B cell (primary cell): ENCODE measurements around the gene ASTN2. TPM values are rescaled to one million over a fixed set of nuclear protein-coding genes. Genes with fewer than 3 reads are reported as not detected.

Experiments
- ATAC-seq: fragments of 200-7000 bp; cut with Tn5 transposase; one replicate; pipeline ENCODE4 v1.10.0; 2021; ENCODE audit warnings: low read depth, mild to moderate bottlenecking, moderate number of reproducible peaks, moderate library complexity
- CTCF ChIA-PET: fragments of 350-600 bp; sonication (Branson Sonifier 250); formaldehyde crosslinking; loops from one replicate; lab custom pipeline; 2021; ENCODE audit warnings: antibody characterized with exemption, inconsistent platforms; lab: Charles Lee
- POLR2A ChIA-PET: fragments of 350-600 bp; sonication (Branson Sonifier 250); formaldehyde crosslinking; loops from one replicate; lab custom pipeline; 2021; ENCODE audit warnings: antibody characterized with exemption; lab: Charles Lee
- DNase-seq: peaks from one replicate; pipeline ENCODE4 v3.0.0; 2013
- H2AFZ ChIP-seq: 2 replicates; pipeline ENCODE4 v1.6.1; 2012; ENCODE audit warnings: mild to moderate bottlenecking, low read depth, low read length; ENCODE audit not compliant: insufficient read depth, poor library complexity, severe bottlenecking
- H3K27ac ChIP-seq, 2 donors: 1 replicate in 1 of 2; 2 replicates in 1 of 2; pipeline ENCODE4 v1.5.1; 2012 to 2013; ENCODE audit warnings: low read length in 2 of 2, mild to moderate bottlenecking in 2 of 2, moderate library complexity in 1 of 2
- H3K27me3 ChIP-seq, 4 experiments: fragments of 200-600 bp in 1 of 4; sonication (generic) in 1 of 4; replicated peaks in 1 of 4; 1 replicate in 2 of 4; 2 replicates in 2 of 4; pipeline versions ENCODE4 v1.6.1 to v1.7.0; 2013 to 2016; ENCODE audit warnings: low read length in 3 of 4, mild to moderate bottlenecking in 2 of 4, mixed read lengths in 1 of 4, moderate library complexity in 1 of 4; ENCODE audit not compliant: insufficient read depth in 4 of 4, control insufficient read depth in 3 of 4; ENCODE audit errors: control extremely low read depth in 1 of 4
- H3K36me3 ChIP-seq, 2 experiments: replicated peaks in 1 of 2; 1 replicate in 1 of 2; 2 replicates in 1 of 2; pipeline versions ENCODE4 v1.6.1 to v1.7.1; 2013; ENCODE audit warnings: low read length in 1 of 2; ENCODE audit not compliant: insufficient read depth in 2 of 2, control insufficient read depth in 1 of 2; ENCODE audit errors: control extremely low read depth in 1 of 2, extremely low read depth in 1 of 2
- H3K4me1 ChIP-seq, 2 donors: fragments of 200-600 bp in 1 of 2; sonication (generic) in 1 of 2; 1 replicate in 1 of 2; 2 replicates in 1 of 2; pipeline versions ENCODE4 v1.5.1 to v1.6.1; 2013 to 2017; ENCODE audit warnings: low read length in 2 of 2; ENCODE audit not compliant: control insufficient read depth in 2 of 2, insufficient read depth in 2 of 2
- H3K4me2 ChIP-seq: replicated peaks from 2 replicates; pipeline ENCODE3; 2012; ENCODE audit warnings: mild to moderate bottlenecking, low read depth, low read length; ENCODE audit not compliant: poor library complexity, severe bottlenecking
- H3K4me3 ChIP-seq, 5 experiments: fragments of 200-600 bp in 1 of 5; sonication (generic) in 1 of 5; 1 replicate in 3 of 5; 2 replicates in 2 of 5; pipeline versions ENCODE4 v1.5.1 to v1.7.0; 2011 to 2016; ENCODE audit warnings: low read length in 4 of 5, mild to moderate bottlenecking in 4 of 5, low read depth in 2 of 5, control low read depth in 1 of 5, moderate library complexity in 1 of 5; ENCODE audit not compliant: insufficient read depth in 1 of 5; ENCODE audit errors: control extremely low read depth in 1 of 5, extremely low read depth in 1 of 5
- H3K79me2 ChIP-seq: fragments of 200-600 bp; sonication (generic); one replicate; pipeline ENCODE4 v1.6.0; 2016; ENCODE audit warnings: low read length; ENCODE audit not compliant: control insufficient read depth, insufficient read depth
- H3K9ac ChIP-seq: fragments of 200-600 bp; sonication (generic); 2 replicates; pipeline ENCODE4 v1.6.1; 2017; ENCODE audit warnings: mild to moderate bottlenecking, low read length, moderate library complexity
- H3K9me3 ChIP-seq, 3 donors: one replicate each; pipeline versions ENCODE4 v1.6.1 to v1.7.1; 2013; ENCODE audit warnings: low read length in 2 of 3; ENCODE audit not compliant: control insufficient read depth in 2 of 3, insufficient read depth in 1 of 3; ENCODE audit errors: control extremely low read depth in 1 of 3
- H4K20me1 ChIP-seq: 2 replicates; pipeline ENCODE4 v1.6.0; 2012; ENCODE audit warnings: mild to moderate bottlenecking, low read length; ENCODE audit not compliant: insufficient read depth, control insufficient read depth, poor library complexity, severe bottlenecking
- H3K27ac Mint-ChIP-seq: one replicate; pipeline ENCODE4 v1.8.0; 2021; ENCODE audit warnings: mixed read lengths
- H3K27me3 Mint-ChIP-seq: one replicate; pipeline ENCODE4 v1.8.0; 2021; ENCODE audit warnings: mixed read lengths
- H3K4me1 Mint-ChIP-seq: one replicate; pipeline ENCODE4 v1.8.0; 2021; ENCODE audit warnings: mixed read lengths
- H3K4me3 Mint-ChIP-seq: one replicate; pipeline ENCODE4 v1.8.0; 2021; ENCODE audit warnings: mixed read lengths
- H3K9me3 Mint-ChIP-seq: one replicate; pipeline ENCODE4 v1.8.0; 2022; ENCODE audit warnings: mixed read lengths; ENCODE audit not compliant: insufficient read depth
- EZH2 ChIP-seq: IDR thresholded peaks from 2 replicates; pipeline ENCODE4 v1.6.1; 2012; ENCODE audit warnings: borderline replicate concordance, low read depth, mild to moderate bottlenecking, moderate library complexity, low read length; ENCODE audit not compliant: insufficient read depth, poor library complexity, severe bottlenecking
- WGBS: methylation state at CpG from one replicate; pipeline ENCODE4 v1.1.5; 2013; ENCODE audit warnings: missing lambda C conversion rate; ENCODE audit not compliant: insufficient coverage; 5-methylcytosine and 5-hydroxymethylcytosine counted together
- intact Hi-C: fragments of 100-400 bp; cut with micrococcal nuclease; formaldehyde crosslinking; loops from one replicate; pipeline ENCODE4 v1.10.0; 2022
- polyA plus RNA-seq: library from polyadenylated mRNA; depleted of rRNA; stranded (reverse); fragments of >200 nt; gene quantifications from 2 replicates; pipeline ENCODE4 v1.2.3, GENCODE V29; 2012
- total RNA-seq, 2 donors: library from RNA; stranded (reverse); fragments of 120-200 nt in 1 of 2; gene quantifications; 1 replicate in 1 of 2; 2 replicates in 1 of 2; pipeline versions ENCODE4 v1.2.3 to v1.2.4, GENCODE V29; 2013 to 2022
- TF ChIP-seq, protein P1 (sequence below): fragments of 200-600 bp; IDR thresholded peaks from one replicate; pipeline ENCODE4 v1.8.0; 2022; ENCODE audit warnings: antibody characterized with exemption, mild to moderate bottlenecking

The ASTN2 gene
- total and polyA plus RNA-seq, 2 donors (not counting 1 experiment from before 2014, with no cell fraction given) = 1.2 to 3.6 TPM

DNA sequence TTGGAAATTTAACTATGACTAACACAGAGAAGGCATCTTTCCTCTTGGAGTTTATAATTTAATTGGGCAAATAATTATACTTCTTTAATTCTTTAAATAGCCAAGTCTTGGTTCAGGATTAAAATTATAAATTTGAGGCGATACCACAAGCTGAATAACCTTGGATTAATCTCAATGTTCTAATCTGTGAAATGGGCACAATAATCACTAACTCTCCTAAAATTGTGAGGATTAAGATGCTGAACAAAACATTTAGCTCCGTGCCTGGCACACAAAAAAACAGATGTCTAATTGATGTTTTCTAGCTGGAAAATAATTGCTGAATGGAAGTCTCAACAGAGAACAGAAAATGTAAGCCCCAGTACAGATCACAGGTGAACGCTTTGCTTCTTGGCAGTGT is 797.5 kb downstream of the ASTN2 start:
- Histone ChIP-seq H3K36me3 (no peaks in the 10 kb centered on the region), H3K9me3 (no peaks in the 10 kb centered on the region), H3K9ac (no peak overlapping the region), H3K79me2 (no peaks in the 10 kb centered on the region), H3K4me3 (no peak overlapping the region), H4K20me1 (no peaks in the 10 kb centered on the region), H3K27me3 (no peaks in the 10 kb centered on the region), H3K27ac (no peak overlapping the region), H3K4me1 (no peaks in the 10 kb centered on the region), H3K4me2 (no peak overlapping the region), H2AFZ (no peak overlapping the region)
- ATAC-seq (no peak), DNase-seq (no peak)
- ChIA-PET CTCF (no interaction called here), POLR2A (no interaction called here)
- H3K4me1 Mint-ChIP-seq = no peaks in the 10 kb centered on the region
- WGBS = no CpG with 5 or more reads among the region's 3 CpGs
- no peak overlapping the region for H3K27ac Mint-ChIP-seq
- TF ChIP-seq, protein P1, sequence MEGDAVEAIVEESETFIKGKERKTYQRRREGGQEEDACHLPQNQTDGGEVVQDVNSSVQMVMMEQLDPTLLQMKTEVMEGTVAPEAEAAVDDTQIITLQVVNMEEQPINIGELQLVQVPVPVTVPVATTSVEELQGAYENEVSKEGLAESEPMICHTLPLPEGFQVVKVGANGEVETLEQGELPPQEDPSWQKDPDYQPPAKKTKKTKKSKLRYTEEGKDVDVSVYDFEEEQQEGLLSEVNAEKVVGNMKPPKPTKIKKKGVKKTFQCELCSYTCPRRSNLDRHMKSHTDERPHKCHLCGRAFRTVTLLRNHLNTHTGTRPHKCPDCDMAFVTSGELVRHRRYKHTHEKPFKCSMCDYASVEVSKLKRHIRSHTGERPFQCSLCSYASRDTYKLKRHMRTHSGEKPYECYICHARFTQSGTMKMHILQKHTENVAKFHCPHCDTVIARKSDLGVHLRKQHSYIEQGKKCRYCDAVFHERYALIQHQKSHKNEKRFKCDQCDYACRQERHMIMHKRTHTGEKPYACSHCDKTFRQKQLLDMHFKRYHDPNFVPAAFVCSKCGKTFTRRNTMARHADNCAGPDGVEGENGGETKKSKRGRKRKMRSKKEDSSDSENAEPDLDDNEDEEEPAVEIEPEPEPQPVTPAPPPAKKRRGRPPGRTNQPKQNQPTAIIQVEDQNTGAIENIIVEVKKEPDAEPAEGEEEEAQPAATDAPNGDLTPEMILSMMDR = no peak
- TF ChIP-seq EZH2 = no peak
- no peaks in the 10 kb centered on the region for H3K9me3 Mint-ChIP-seq
- intact Hi-C loops = no loop called here
- no peaks in the 10 kb centered on the region for H3K27me3 Mint-ChIP-seq
- no peak overlapping the region for H3K4me3 Mint-ChIP-seq

DNA sequence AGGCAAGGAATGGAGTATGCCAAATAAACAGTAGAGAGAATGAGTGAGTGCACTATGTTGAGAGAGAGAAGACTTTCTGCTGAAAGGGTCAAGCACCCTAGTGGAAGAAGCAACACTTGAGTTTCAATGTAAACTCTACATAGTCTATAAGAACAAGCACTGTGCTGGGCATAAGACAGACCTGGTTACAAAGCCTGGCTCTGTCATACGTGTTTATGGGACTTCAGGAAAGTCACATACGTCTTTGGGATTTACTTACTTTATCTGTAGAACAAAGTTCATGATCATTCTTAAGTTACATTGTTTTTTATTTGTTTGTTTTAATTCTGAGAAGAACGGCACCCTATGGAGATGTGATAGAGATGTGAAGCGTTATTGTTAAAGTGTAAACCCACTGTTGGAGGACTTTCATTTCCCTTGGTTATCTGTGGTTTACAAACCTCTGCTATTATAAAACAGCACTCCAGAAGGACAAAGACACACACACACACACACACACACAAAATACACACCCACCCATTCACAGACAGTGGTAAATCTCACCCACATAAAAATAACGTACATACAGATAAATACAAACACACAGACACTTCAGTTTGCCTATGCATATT is 798.4 kb downstream of the ASTN2 start:
- H3K79me2 ChIP-seq = no peaks in the 10 kb centered on the region
- H3K27me3 Mint-ChIP-seq = no peaks in the 10 kb centered on the region
- ATAC-seq (no peak), DNase-seq (no peak)
- H3K4me1 Mint-ChIP-seq = no peaks in the 10 kb centered on the region
- no peak overlapping the region for H3K27ac Mint-ChIP-seq
- H3K4me3 ChIP-seq = no peak overlapping the region
- intact Hi-C loops = no loop called here
- no peaks in the 10 kb centered on the region for H3K27me3 ChIP-seq
- CTCF ChIA-PET = no interaction called here
- WGBS = 75% methylated on average over 1 of the region's 5 CpGs
- H3K9me3 ChIP-seq = no peaks in the 10 kb centered on the region
- no peaks in the 10 kb centered on the region for H4K20me1 ChIP-seq
- H3K9ac ChIP-seq = no peak overlapping the region
- no peak overlapping the region for H2AFZ ChIP-seq
- no peaks in the 10 kb centered on the region for H3K9me3 Mint-ChIP-seq
- H3K4me3 Mint-ChIP-seq = no peak overlapping the region
- H3K27ac ChIP-seq = no peak overlapping the region
- TF ChIP-seq, protein P1 = no peak
- TF ChIP-seq EZH2 = no peak
- H3K36me3 ChIP-seq = no peaks in the 10 kb centered on the region
- POLR2A ChIA-PET = no interaction called here
- no peak overlapping the region for H3K4me2 ChIP-seq
- no peaks in the 10 kb centered on the region for H3K4me1 ChIP-seq
